Gastrocnemius medialis (tissue), 4 donors: ENCODE results near the gene TSKS. TPM values are rescaled to one million over a fixed set of nuclear protein-coding genes. Genes with fewer than 3 reads are reported as not detected.
A peak's percentile ranks its signal among the peaks of the same experiment; 100 is the strongest.

Experiments
- ATAC-seq, 2 donors: fragments of 150-250 bp; one replicate each; pipeline ENCODE4 v1.9.1; 2016
- DNase-seq, 2 donors: peaks; one replicate each; pipeline ENCODE4 v3.0.0-alpha.2; 2019
- H3K27ac ChIP-seq, 4 donors: fragments of 200-600 bp; sonication (generic); 1 replicate in 1 of 4; 2 replicates in 3 of 4; pipeline ENCODE4 v1.5.1; 2016 to 2018; ENCODE audit warnings: mild to moderate bottlenecking in 2 of 4, moderate library complexity in 1 of 4
- H3K27me3 ChIP-seq, 3 donors: fragments of 200-600 bp; sonication (generic) in 2 of 3; 1 replicate in 1 of 3; 2 replicates in 2 of 3; pipeline versions ENCODE4 v1.5.1 to v1.6.0; 2016 to 2019; ENCODE audit warnings: mild to moderate bottlenecking in 1 of 3, moderate library complexity in 1 of 3
- H3K36me3 ChIP-seq, 2 donors: fragments of 200-600 bp; sonication (generic) in 1 of 2; one replicate each; pipeline ENCODE4 v1.5.1; 2017 to 2018
- H3K4me1 ChIP-seq, 2 donors: fragments of 200-600 bp; sonication (generic) in 1 of 2; one replicate each; pipeline ENCODE4 v1.5.1; 2016 to 2017; ENCODE audit warnings: mild to moderate bottlenecking in 2 of 2
- H3K4me3 ChIP-seq, 4 donors: fragments of 200-600 bp; sonication (generic) in 3 of 4; 1 replicate in 1 of 4; 2 replicates in 3 of 4; pipeline ENCODE4 v1.5.1; 2016 to 2019; ENCODE audit warnings: mild to moderate bottlenecking in 2 of 4
- H3K9me3 ChIP-seq, 3 donors: fragments of 200-600 bp; sonication (generic) in 2 of 3; 1 replicate in 1 of 3; 2 replicates in 2 of 3; pipeline ENCODE4 v1.5.1; 2016 to 2019
- POLR2A ChIP-seq, 2 donors: fragments of 450-650 bp; IDR thresholded peaks; one replicate each; pipeline ENCODE4 v1.6.1; 2017; ENCODE audit warnings: antibody characterized with exemption in 2 of 2, mild to moderate bottlenecking in 2 of 2, moderate library complexity in 2 of 2
- in situ Hi-C, 4 donors: fragments of 200-750 bp; cut with MboI; loops; one replicate each; pipeline versions ENCODE4 v1.15.0 to v1.8.0; 2017; ENCODE audit warnings: low sequenced_read_pairs in 4 of 4
- intact Hi-C: fragments of 100-400 bp; cut with DNase I; formaldehyde crosslinking; loops from one replicate; pipeline ENCODE4 v1.15.1; 2023; ENCODE audit warnings: low total_unique reads
- microRNA-seq, 2 donors: library from miRNA; unstranded; fragments of <30 nt; microRNA quantifications; one replicate each; pipeline ENCODE4, GENCODE V29; 2016; ENCODE audit warnings: borderline replicate concordance in 2 of 2
- total RNA-seq, 4 donors: library from RNA; depleted of rRNA; stranded (reverse); fragments of >200 nt; gene quantifications; one replicate each; pipeline versions ENCODE4 v1.1.0 to v1.2.3, GENCODE V29; 2016
- TF ChIP-seq, protein P1 (sequence below), 5 experiments: fragments of 450-650 bp in 3 of 5; fragments of 200-600 bp in 2 of 5; sonication (generic) in 2 of 5; IDR thresholded peaks in 4 of 5; conservative IDR thresholded peaks in 1 of 5; 1 replicate in 4 of 5; 2 replicates in 1 of 5; pipeline ENCODE4 v1.5.1; 2016 to 2019; ENCODE audit warnings: antibody characterized with exemption in 5 of 5, mild to moderate bottlenecking in 3 of 5, moderate library complexity in 3 of 5

TSKS gene
- total RNA-seq, 4 donors from 2014 or later, result 0.13 to 0.16 TPM; not detected in 2

DNA sequence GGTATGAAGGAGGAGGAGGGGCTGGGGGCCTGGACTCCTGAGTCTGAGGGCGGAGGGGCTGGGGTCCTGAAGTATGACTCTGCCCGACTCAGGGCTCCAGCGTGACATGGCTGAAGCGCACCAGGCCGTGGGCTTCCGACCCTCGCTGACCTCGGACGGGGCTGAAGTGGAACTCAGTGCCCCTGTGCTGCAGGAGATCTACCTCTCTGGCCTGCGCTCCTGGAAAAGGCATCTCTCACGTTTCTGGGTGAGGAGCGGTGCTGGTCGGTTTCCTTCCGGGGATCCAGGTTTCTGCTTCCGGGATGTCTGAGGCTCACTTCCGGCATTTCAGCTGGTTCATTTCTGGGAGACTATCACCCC is 71.0 kb downstream of the TSKS start:
- TF ChIP-seq, protein P1, sequence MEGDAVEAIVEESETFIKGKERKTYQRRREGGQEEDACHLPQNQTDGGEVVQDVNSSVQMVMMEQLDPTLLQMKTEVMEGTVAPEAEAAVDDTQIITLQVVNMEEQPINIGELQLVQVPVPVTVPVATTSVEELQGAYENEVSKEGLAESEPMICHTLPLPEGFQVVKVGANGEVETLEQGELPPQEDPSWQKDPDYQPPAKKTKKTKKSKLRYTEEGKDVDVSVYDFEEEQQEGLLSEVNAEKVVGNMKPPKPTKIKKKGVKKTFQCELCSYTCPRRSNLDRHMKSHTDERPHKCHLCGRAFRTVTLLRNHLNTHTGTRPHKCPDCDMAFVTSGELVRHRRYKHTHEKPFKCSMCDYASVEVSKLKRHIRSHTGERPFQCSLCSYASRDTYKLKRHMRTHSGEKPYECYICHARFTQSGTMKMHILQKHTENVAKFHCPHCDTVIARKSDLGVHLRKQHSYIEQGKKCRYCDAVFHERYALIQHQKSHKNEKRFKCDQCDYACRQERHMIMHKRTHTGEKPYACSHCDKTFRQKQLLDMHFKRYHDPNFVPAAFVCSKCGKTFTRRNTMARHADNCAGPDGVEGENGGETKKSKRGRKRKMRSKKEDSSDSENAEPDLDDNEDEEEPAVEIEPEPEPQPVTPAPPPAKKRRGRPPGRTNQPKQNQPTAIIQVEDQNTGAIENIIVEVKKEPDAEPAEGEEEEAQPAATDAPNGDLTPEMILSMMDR (IDR thresholded peaks at IDR 0.05 in 4 of 5, conservative IDR thresholded peaks at IDR 0.05 in 1 of 5), result no peak
- TF ChIP-seq POLR2A (IDR thresholded peaks at IDR 0.05), result no peak
- peaks cover 0 to 6% of the 10 kb centered on the region in 2 donors for H3K36me3 ChIP-seq
- DNase-seq (no peak), ATAC-seq (no peak)
- intact Hi-C loops, result no loop called here
- no peak overlapping the region for H3K4me3 ChIP-seq
- in situ Hi-C loops, result no loop called here
- H3K9me3 ChIP-seq, result no peaks in the 10 kb centered on the region
- H3K27ac ChIP-seq, result no peak overlapping the region
- H3K27me3 ChIP-seq, result peaks cover 3 to 17% (median 13%) of the 10 kb centered on the region in 3 donors
- peaks cover 10 to 14% of the 10 kb centered on the region in 2 donors for H3K4me1 ChIP-seq

DNA sequence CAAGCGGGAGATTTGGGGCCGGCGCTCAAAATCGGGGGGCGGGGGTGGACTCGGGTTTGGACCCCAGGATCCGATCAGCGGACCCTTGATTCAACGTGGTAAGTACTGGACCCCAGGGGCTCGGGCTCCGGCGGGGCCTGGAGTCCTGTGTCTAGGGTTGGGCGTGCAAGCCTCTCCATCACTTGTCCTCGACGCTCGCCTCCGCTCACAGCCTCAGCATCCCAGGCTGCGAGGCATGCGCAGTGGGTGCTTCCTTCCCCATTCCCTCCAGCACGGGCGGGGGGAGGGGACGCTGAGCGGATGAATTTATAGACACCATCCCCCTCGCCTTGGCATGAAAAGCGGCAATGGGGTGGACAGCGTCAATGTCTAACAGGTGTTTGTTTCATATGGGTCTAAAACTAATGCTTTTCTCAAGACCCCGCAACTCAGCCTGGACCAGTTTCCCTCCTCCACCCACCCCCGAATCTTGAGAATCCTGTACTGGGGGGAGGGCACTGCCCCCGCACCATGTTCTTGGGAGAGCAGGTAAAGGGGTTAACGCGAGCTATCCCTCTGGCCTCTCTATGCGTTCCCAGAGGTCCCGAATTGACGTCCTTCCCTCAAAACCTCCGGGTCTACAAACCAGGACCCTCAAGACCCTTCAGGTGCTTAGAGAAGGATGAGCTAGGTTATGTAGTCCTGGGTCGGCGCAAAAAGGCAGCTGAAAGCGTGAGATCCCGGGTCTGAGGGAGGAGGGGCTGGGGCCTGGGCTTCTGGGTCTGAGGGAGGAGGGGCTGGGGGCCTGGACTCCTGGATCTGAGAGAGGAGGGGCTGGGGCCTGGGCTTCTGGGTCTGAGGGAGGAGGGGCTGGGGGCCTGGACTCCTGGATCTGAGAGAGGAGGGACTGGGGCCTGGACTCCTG is 71.6 kb downstream of the TSKS start:
- Histone ChIP-seq H3K4me1 (peaks cover 10 to 14% of the 10 kb centered on the region in 2 donors), H3K36me3 (peaks cover 0 to 6% of the 10 kb centered on the region in 2 donors)
- no peak for DNase-seq

DNA sequence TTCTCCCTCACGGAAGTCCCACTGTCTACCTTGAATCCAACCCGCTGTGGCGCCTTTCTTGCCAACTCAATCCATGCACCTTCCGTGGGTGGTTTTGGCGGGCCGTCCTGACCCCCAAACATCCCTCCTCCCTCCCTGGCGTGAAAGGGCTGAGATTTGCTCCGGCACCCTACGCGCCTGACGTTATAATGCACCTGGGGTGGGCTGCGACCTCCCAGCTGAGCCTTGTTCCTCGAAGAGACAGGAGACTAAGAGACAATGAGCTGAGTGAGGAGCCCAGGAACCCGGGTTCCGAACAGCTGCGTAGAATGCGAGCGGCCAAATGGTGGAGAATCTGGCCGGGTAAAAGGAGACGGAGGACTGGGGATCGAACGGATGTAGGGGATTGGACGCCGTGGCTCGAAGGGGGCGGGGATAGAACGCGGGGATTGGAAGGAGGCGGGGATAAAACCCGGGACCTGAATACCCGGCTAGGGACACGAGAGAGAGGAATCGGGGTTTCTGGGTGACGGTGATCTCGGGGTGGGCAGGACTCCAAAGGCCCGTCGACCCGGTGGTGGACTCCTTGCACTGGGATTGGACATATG is 72.4 kb downstream of the TSKS start, which contains the start of gene CPT1C:
Gene CPT1C (plus strand): TSS at position 461 of the 587 bp plus-strand sequence. CDS start 1,137 bp downstream, outside the sequence.
- Histone ChIP-seq H3K9me3 (no peaks in the 10 kb centered on the region), H3K36me3 (peaks cover 0 to 13% of the 10 kb centered on the region in 2 donors), H3K27me3 (peaks cover 3 to 17% (median 13%) of the 10 kb centered on the region in 3 donors), H3K4me3 (peak within 1 kb of the TSS; percentile 50 to 59 (median 54)), H3K27ac (peak within 1 kb of the TSS; percentile 8 to 72 (median 61)), H3K4me1 (peaks cover 10 to 14% of the 10 kb centered on the region in 2 donors)
- intact Hi-C loops (no loop called here), in situ Hi-C loops (no loop called here)
- TF ChIP-seq POLR2A (IDR thresholded peaks at IDR 0.05), result peak in 1 of 2 donors; percentile 64
- TF ChIP-seq, protein P1 (IDR thresholded peaks at IDR 0.05 in 4 of 5, conservative IDR thresholded peaks at IDR 0.05 in 1 of 5), result no peak
- ATAC-seq (peak; percentile 55 to 68), DNase-seq (peak; percentile 49 to 55)

More for the DNA sequence above, 71.6 kb downstream of the TSKS start:
- intact Hi-C loops, result no loop called here
- no peaks in the 10 kb centered on the region for H3K9me3 ChIP-seq
- in situ Hi-C loops, result no loop called here
- TF ChIP-seq, protein P1 (IDR thresholded peaks at IDR 0.05 in 4 of 5, conservative IDR thresholded peaks at IDR 0.05 in 1 of 5), result no peak
- TF ChIP-seq POLR2A (IDR thresholded peaks at IDR 0.05), result no peak
- H3K27me3 ChIP-seq, result peaks cover 3 to 17% (median 13%) of the 10 kb centered on the region in 3 donors
- H3K27ac ChIP-seq, result peak overlapping the region in 1 of 4 donors; percentile 72
- no peak for ATAC-seq
- H3K4me3 ChIP-seq, result peak overlapping the region; percentile 50 to 59 (median 54)

DNA sequence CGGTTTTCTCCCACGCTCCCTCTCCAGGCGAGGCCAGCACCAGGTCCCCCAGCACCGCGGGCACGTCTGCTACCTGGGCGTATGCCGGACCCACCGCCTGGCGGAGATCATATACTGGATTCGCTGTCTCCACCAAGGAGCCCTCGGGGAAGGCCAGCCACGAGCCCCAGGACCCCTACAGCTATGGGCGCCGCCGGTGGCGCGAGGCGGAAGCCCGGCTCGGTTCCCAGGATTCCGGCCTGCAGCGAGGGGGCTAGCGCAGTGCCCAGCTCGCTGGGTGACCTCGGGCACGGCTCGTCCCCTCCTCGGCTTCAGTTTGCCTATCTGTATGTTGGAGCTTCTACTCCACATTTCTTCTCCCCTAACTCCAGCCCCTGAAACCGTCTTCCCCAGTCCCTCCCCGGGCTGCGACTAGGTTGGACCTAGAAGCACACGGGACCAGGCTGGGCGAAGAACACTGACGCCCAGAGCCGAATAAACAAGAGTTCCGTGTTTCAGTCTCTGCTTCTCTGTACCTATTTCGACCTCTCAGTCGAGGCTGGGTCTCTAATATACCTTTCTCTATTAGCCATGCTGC is 72.9 kb downstream of the TSKS start:
- peaks cover 0 to 19% of the 10 kb centered on the region in 2 donors for H3K36me3 ChIP-seq
- no peaks in the 10 kb centered on the region for H3K9me3 ChIP-seq
- peaks cover 10 to 14% of the 10 kb centered on the region in 2 donors for H3K4me1 ChIP-seq
- TF ChIP-seq, protein P1 (IDR thresholded peaks at IDR 0.05 in 4 of 5, conservative IDR thresholded peaks at IDR 0.05 in 1 of 5), result no peak
- no peak for TF ChIP-seq POLR2A (IDR thresholded peaks at IDR 0.05)
- peaks cover 3 to 17% (median 13%) of the 10 kb centered on the region in 3 donors for H3K27me3 ChIP-seq
- in situ Hi-C loops (no loop called here), intact Hi-C loops (no loop called here)
- no peak for DNase-seq
- peak overlapping the region in 3 of 4 donors; percentile 54 to 72 (median 68) for H3K27ac ChIP-seq
- ATAC-seq, result peak; percentile 26 to 32
- peak overlapping the region; percentile 50 to 59 (median 54) for H3K4me3 ChIP-seq

Small RNAs within 50 kb of the gene (microRNA-seq; reads per million reads assigned to microRNA genes)
- 0 reads per million in 2 donors for gene MIR6799

Other genes with a start within 250 kb of the TSKS start
- 10 to 100 TPM in 2 of 4 donors, 1 to 10 TPM in 2; 1.2 to 11.7 (median 7.6) TPM for gene RCN3, start 235.3 kb downstream of the TSKS start, total RNA-seq
- gene NOSIP, start 182.8 kb downstream of the TSKS start, total RNA-seq, result 10 to 100 TPM; 62.4 to 92.8 (median 78.9) TPM
- gene PRRG2, start 182.0 kb downstream of the TSKS start, total RNA-seq, result 1 to 10 TPM in 3 of 4 donors, not detected in 1; 1.4 to 4.6 (median 3.8) TPM
- gene PRR12, start 172.1 kb downstream of the TSKS start, total RNA-seq, result 1 to 10 TPM; 3.4 to 7.7 (median 3.8) TPM
- gene RRAS, start 123.2 kb downstream of the TSKS start, total RNA-seq, result 10 to 100 TPM; 12.4 to 26.2 (median 24.2) TPM
- 10 to 100 TPM; 13.7 to 36.1 (median 32.9) TPM for gene SCAF1, start 121.1 kb downstream of the TSKS start, total RNA-seq
- 10 to 100 TPM; 11.0 to 18.6 (median 13.7) TPM for gene IRF3, start 97.4 kb downstream of the TSKS start, total RNA-seq
- gene BCL2L12, start 97.4 kb downstream of the TSKS start, total RNA-seq, result 10 to 100 TPM; 10.7 to 12.9 (median 11.8) TPM
- gene PRMT1, start 86.0 kb downstream of the TSKS start, total RNA-seq, result 100 to 1,000 TPM; 190 to 242 (median 229) TPM
- 1 to 10 TPM in 3 of 4 donors, not detected in 1; 1.0 to 2.1 (median 1.4) TPM for gene ADM5, start 73.7 kb downstream of the TSKS start, total RNA-seq
- gene CPT1C, start 72.2 kb downstream of the TSKS start, total RNA-seq, result under 1 TPM in 3 of 4 donors, not detected in 1; 0.26 to 0.97 (median 0.73) TPM
- 100 to 1,000 TPM in 3 of 4 donors, 10 to 100 TPM in 1; 94.2 to 142 (median 131) TPM for gene AP2A1, start 3.7 kb upstream of the TSKS start, total RNA-seq
- 10 to 100 TPM; 14.2 to 35.5 (median 26.0) TPM for gene FUZ, start 50.0 kb upstream of the TSKS start, total RNA-seq
- gene MED25, start 55.0 kb upstream of the TSKS start, total RNA-seq, result 100 to 1,000 TPM in 1 of 4 donors, 10 to 100 TPM in 3; 46.6 to 105 (median 78.7) TPM
- gene PTOV1, start 87.9 kb upstream of the TSKS start, total RNA-seq, result 10 to 100 TPM; 77.6 to 88.2 (median 87.0) TPM
- gene PNKP, start 104.3 kb upstream of the TSKS start, total RNA-seq, result 10 to 100 TPM; 14.9 to 43.4 (median 21.1) TPM
- 10 to 100 TPM; 23.8 to 56.8 (median 43.4) TPM for gene AKT1S1, start 114.0 kb upstream of the TSKS start, total RNA-seq
- 10 to 100 TPM; 48.7 to 84.3 (median 66.4) TPM for gene TBC1D17, start 114.4 kb upstream of the TSKS start, total RNA-seq
- 1 to 10 TPM in 1 of 4 donors, under 1 TPM in 1, not detected in 2; 0.15 to 1.1 TPM for gene IL4I1, start 133.6 kb upstream of the TSKS start, total RNA-seq
- 10 to 100 TPM in 1 of 4 donors, 1 to 10 TPM in 3; 6.4 to 10.8 (median 9.0) TPM for gene ATF5, start 165.9 kb upstream of the TSKS start, total RNA-seq
- 10 to 100 TPM; 32.8 to 38.0 (median 36.3) TPM for gene NUP62, start 166.2 kb upstream of the TSKS start, total RNA-seq
- under 1 TPM in 3 of 4 donors, not detected in 1; 0.15 to 0.42 (median 0.25) TPM for gene SIGLEC11, start 197.9 kb upstream of the TSKS start, total RNA-seq